Stimulated activated CD4-positive, alpha-beta T cell treated with anti-CD3 and anti-CD28 coated beads, TNF-alpha, amount 100 ng/mL, for 48 hours (primary cell): ENCODE measurements around the gene SPTLC3.

ENCODE experiments used
- DNase-seq, 3 donors: peaks; one replicate each; pipeline ENCODE4 v3.0.0-alpha.2; 2020; ENCODE audit warnings: low read depth in 3 of 3

The SPTLC3 gene

GRCh38 chr20:12984863-12985262 is 23.9 kb upstream of the SPTLC3 start:
- no peak for DNase-seq

GRCh38 chr20:12987261-12987660 is 21.5 kb upstream of the SPTLC3 start:
- no peak for DNase-seq

GRCh38 chr20:12989586-12990115 is 19.1 kb upstream of the SPTLC3 start:
- no peak for DNase-seq

GRCh38 chr20:12997128-12997655 is 11.6 kb upstream of the SPTLC3 start:
- no peak for DNase-seq

- no peak for DNase-seq
Measured at GRCh38 chr20:12998046-12998445, 10.7 kb upstream of the SPTLC3 start.

GRCh38 chr20:12999201-12999600 is 9.6 kb upstream of the SPTLC3 start:
- DNase-seq: no peak

GRCh38 chr20:13002251-13002650 is 6.5 kb upstream of the SPTLC3 start:
- DNase-seq: no peak

GRCh38 chr20:13006825-13007224 is 1.9 kb upstream of the SPTLC3 start:
- no peak for DNase-seq

GRCh38 chr20:13007596-13007995 is 1.2 kb upstream of the SPTLC3 start:
- no peak for DNase-seq

GRCh38 chr20:13009682-13010406 is 1.1 kb downstream of the SPTLC3 start:
- DNase-seq: no peak

- DNase-seq: no peak
Measured at GRCh38 chr20:13012886-13013285, 4.1 kb downstream of the SPTLC3 start.

- no peak for DNase-seq
Measured at GRCh38 chr20:13013411-13013810, 4.6 kb downstream of the SPTLC3 start.

GRCh38 chr20:13017235-13017634 is 8.5 kb downstream of the SPTLC3 start:
- DNase-seq: no peak

- DNase-seq: no peak
Measured at GRCh38 chr20:13017883-13018535, 9.2 kb downstream of the SPTLC3 start.

- no peak for DNase-seq
Measured at GRCh38 chr20:13021205-13021970, 12.6 kb downstream of the SPTLC3 start.

GRCh38 chr20:13022401-13023155 is 13.8 kb downstream of the SPTLC3 start:
- no peak for DNase-seq

- no peak for DNase-seq
Measured at GRCh38 chr20:13024596-13024995, 15.8 kb downstream of the SPTLC3 start.

- no peak for DNase-seq
Measured at GRCh38 chr20:13025181-13025580, 16.4 kb downstream of the SPTLC3 start.

- no peak for DNase-seq
Measured at GRCh38 chr20:13028001-13028400, 19.2 kb downstream of the SPTLC3 start.

- no peak for DNase-seq
Measured at GRCh38 chr20:13028673-13029072, 19.9 kb downstream of the SPTLC3 start.

GRCh38 chr20:13029687-13030375 is 21.1 kb downstream of the SPTLC3 start:
- no peak for DNase-seq
